Stimulated activated CD8-positive, alpha-beta memory T cell treated with anti-CD3 and anti-CD28 coated beads, Interleukin-15, amount 100 ng/mL, for 48 hours (primary cell): ENCODE results near the gene INHBC.

Experiments
- DNase-seq, 2 donors: peaks; one replicate each; pipeline ENCODE4 v3.0.0-alpha.2; 2020; ENCODE audit warnings: low read depth in 2 of 2

Gene INHBC

DNA sequence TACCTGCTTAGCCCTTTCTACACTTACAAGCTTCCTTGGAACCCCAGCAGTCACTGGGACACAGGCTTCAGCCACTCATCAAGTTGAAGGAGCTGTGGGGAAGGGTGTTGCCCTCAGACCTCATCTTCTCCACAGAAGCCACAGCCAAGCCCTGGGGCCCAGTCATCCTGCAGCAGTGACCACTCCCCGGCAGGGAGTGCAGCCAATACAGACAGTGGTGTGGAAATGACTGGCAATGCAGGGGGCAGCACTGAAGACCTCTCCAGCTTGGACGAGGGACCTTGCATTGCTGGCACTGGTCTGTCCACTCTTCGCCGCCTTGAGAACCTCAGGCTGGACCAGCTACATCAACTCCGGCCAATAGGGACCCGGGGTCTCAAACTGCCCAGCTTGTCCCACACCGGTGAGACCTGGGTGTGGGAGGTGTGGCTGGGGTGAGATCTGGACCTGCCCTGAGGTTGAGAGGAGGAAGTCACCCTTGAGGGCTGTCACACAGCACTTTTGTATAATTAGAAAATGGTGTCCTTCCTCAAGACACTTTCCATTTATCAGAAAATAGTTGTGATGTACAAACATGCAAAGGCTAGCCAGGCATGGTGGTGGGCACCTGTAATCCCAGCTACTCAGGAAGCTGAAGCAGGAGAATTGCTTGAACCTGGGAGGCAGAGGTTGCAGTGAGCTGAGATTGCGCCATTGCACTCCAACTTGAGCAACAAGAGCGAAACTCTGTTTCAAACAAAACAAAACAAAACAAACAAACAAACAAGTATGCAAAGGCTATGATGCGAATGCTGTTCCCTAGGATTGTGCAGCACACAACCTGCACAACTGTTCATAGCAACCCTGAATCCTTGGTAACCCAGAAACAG lies 34.9 kb downstream of the INHBC start:
- DNase-seq, result no peak

DNA sequence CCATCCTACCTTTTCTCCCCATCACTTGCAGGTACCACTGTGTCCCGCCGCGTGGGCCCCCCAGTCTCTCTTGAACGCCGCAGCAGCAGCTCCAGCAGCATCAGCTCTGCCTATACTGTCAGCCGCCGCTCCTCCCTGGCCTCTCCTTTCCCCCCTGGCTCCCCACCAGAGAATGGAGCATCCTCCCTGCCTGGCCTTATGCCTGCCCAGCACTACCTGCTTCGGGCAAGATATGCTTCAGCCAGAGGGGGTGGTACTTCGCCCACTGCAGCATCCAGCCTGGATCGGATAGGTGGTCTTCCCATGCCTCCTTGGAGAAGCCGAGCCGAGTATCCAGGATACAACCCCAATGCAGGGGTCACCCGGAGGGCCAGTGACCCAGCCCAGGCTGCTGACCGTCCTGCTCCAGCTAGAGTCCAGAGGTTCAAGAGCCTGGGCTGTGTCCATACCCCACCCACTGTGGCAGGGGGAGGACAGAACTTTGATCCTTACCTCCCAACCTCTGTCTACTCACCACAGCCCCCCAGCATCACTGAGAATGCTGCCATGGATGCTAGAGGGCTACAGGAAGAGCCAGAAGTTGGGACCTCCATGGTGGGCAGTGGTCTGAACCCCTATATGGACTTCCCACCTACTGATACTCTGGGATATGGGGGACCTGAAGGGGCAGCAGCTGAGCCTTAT lies 35.8 kb downstream of the INHBC start:
- no peak for DNase-seq

DNA sequence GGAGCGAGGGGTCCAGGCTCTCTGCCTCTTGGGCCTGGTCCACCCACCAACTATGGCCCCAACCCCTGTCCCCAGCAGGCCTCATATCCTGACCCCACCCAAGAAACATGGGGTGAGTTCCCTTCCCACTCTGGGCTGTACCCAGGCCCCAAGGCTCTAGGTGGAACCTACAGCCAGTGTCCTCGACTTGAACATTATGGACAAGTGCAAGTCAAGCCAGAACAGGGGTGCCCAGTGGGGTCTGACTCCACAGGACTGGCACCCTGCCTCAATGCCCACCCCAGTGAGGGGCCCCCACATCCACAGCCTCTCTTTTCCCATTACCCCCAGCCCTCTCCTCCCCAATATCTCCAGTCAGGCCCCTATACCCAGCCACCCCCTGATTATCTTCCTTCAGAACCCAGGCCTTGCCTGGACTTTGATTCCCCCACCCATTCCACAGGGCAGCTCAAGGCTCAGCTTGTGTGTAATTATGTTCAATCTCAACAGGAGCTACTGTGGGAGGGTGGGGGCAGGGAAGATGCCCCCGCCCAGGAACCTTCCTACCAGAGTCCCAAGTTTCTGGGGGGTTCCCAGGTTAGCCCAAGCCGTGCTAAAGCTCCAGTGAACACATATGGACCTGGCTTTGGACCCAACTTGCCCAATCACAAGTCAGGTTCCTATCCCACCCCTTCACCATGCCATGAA lies 36.5 kb downstream of the INHBC start:
- DNase-seq, result no peak

DNA sequence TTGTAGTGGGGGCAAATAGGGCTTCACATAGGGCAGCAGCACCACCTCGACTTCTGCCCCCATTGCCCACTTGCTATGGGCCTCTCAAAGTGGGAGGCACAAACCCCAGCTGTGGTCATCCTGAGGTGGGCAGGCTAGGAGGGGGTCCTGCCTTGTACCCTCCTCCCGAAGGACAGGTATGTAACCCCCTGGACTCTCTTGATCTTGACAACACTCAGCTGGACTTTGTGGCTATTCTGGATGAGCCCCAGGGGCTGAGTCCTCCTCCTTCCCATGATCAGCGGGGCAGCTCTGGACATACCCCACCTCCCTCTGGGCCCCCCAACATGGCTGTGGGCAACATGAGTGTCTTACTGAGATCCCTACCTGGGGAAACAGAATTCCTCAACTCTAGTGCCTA lies 37.1 kb downstream of the INHBC start:
- no peak for DNase-seq

DNA sequence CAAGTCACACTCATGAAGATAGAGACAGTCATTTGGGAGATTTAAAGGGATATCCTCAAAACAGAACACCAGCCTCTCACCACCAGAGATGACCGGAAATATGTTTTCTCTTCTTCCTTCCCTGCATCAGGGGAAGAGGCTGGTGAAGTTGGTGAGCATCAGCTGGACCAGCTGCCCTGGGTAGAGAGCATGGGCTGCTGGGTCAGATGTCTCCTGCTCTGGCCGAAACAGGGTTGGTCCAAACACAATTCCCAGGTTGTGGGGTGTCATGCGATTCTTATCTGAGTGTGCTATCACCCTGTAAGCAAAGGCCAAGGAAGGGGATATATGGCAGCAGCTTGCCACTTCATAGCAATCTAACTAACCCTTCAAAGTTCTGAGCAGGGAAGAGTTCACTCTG lies 37.8 kb downstream of the INHBC start:
- no peak for DNase-seq

DNA sequence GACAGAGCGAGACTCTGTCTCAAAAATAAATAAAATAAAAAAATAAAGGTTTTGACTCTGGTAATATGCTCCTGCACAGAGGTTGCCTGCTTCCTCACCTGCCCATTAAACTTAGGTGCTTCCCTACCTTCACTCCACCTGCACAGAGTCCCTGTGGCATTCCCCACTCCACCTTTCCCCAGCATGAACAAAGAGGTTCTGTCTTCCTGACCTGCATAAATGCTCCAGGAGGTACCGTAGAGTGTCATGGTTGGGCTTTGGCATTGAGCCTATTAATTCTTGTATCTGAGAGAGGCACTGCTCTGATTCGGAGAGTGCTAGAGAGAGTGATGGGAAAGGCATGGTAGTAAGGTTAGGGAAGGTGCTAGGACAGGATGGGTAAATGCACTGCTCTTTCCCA lies 38.8 kb downstream of the INHBC start:
- no peak for DNase-seq

DNA sequence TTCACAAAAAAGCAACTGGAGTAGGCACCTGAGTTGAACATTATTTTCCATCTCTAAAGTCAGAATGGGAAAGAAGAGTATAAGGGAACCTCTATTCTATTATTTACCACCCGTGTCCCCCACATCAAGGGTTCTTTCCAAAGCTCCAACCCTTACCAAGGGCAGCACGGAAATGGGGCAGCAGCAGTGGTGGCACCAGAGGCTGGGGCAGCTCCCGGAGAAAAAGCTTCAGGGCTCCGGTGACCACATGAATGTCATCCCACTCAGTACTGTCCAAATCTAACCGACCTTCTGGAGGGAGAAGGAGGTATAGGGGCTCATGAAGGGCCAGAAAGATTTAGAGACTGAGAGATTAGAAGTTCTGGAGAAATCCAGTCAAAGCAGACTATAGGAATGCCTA lies 39.3 kb downstream of the INHBC start:
- DNase-seq, result no peak

DNA sequence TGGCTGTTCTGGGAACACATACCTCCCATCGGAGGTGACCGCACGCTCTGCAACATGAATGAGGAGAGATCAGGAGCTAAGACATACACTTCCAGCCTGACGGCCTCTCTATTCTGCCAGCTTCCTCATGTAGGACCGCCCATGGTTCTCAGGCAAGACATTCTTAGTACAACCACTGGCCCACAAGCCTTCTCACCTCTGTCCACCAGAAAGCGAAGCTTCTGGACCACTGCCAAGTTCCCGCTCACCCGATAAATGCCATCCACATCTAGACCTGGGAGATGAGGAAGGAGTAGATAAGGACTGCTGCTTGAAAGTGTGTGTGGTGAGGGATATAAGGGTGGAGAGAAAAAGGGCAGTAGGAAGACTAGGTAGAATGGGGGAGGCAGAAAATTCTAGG lies 39.8 kb downstream of the INHBC start:
- DNase-seq, result no peak

DNA sequence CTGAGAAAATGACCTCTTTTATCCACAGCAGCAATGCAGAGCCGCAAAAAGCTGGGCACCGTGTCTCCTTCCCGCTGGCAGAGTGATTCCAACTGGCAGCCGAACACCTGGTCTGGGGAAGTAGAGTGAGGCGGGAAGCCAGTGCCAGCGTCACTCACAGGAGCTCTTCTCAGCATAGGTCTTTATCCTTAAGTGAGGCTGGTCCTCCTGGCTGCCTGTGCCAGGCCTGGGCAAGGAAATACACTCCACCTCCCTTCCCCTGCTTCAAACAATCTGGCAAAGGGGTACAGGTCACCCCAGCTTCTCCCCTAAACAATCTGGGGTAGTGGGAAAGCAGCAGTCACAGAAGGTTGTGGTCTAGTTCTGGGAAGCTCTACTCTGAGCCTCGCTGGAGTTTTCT lies 40.3 kb downstream of the INHBC start:
- DNase-seq, result no peak

DNA sequence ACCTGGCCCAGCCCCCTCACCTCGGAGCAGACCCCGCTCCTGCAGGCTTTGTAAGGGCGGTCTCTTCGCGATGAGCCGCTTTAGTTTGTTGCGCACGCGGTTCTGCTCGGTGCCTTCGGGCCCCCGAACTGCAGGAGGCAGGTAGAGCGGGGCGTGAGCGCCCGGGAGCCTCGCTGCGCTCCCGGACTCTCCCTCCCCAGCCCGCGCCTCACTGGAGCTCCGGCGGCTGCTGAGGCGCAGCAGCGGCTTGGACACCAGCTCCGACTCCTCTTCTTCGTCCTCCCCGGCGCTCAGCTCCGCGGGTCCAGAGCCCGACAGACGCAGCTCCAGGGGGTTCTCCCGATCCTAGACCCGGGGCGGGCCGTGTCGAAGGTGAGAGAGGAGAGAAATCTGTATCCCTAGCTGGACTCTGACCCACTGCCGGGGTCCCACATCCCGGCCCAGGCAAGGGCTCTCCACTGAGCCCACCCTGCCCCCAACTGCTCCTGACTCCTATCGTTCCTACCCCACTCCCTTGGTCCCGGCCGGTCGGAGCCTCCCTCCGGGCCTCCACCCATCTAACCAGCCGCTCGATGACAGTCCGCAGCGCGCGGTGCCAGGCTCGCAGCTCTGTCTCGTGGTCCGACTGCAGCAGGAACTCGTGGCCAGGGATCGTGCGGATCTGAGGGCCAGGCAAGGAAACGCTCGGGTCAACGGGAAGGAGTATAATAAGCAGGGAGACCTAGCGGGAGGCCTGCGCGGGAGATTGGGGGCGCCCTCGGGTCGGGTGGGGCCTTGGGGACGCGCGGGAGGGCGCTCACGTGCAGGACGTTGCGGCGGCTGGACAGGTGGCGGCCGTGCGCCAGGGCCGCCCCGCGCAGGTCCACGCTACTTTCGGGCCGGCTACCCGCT lies 40.9 kb downstream of the INHBC start:
- DNase-seq, result no peak

DNA sequence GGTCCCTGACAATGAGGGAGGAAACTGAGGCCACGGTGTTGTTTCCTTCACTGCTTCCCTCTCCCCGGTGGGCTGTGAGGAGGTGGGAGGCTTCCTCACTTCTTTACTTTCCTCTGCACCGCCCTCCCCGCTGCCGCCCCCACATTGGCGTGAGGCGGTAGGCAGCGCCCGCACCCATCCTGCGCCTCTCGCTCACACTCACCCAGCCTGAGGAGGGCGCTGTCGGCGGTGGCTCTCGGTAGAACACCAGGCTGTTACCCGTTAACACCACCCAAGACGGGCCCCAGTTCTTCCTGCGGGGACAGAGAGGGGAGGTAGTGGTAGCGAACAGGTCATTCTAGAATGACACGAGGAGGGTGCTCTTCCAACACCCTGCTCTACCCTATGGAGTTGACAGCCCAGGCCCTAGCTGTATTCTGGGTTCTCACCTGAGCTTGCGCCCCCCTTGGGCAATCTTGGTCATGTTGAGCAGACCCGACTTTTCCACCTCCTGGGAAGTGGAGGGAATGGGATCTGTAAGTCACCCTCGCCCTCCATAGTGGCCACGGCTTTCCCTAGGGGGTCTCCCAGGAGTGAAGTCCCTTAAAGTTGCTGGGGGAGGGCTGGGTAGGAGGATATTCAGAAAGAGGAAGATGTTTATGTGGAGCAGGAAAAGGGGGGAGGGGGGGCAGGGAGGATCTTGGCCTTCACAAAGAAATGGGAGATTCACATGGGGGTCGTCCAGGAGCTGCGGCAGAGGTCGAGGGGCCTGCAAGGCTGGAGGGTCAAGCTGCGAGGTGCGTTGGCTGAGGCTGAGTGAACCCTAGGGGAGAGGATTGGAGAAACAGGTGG lies 41.8 kb downstream of the INHBC start:
- peak; percentile 72 to 75 for DNase-seq

DNA sequence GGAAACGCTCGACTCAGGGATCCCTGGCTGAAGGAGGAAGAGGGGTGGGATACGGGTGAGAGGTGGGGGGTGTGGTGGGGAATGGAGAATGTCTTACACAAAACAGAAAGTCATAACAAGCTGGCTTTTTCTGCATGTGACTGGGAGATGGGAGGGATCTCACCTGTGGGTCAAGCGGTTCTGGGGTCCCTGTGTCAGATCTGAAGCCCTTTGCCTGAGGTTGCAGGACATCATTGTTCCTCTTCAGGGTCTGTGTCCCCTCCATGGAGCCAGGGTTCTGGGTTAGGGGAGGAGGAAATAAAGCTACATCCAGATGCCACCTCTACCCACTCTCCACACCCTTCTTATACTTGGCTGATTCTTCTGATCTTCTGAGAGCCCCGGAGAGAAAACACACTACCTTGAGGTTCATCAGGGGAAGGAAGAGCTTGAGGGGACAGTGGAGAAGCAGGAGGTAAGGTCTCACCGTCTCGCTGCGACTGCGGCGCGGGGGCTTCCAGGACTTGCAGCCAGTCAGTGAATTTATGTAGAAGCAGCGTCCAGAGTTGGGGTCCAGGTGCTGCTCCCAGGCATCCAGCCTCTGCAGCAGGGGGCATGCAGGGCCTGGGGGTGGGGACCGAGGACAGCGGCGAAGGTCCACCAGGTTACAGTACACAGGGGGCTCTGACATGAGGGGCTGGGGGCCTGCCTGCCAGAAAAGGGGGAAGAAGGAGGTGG lies 42.6 kb downstream of the INHBC start:
- DNase-seq, result no peak

DNA sequence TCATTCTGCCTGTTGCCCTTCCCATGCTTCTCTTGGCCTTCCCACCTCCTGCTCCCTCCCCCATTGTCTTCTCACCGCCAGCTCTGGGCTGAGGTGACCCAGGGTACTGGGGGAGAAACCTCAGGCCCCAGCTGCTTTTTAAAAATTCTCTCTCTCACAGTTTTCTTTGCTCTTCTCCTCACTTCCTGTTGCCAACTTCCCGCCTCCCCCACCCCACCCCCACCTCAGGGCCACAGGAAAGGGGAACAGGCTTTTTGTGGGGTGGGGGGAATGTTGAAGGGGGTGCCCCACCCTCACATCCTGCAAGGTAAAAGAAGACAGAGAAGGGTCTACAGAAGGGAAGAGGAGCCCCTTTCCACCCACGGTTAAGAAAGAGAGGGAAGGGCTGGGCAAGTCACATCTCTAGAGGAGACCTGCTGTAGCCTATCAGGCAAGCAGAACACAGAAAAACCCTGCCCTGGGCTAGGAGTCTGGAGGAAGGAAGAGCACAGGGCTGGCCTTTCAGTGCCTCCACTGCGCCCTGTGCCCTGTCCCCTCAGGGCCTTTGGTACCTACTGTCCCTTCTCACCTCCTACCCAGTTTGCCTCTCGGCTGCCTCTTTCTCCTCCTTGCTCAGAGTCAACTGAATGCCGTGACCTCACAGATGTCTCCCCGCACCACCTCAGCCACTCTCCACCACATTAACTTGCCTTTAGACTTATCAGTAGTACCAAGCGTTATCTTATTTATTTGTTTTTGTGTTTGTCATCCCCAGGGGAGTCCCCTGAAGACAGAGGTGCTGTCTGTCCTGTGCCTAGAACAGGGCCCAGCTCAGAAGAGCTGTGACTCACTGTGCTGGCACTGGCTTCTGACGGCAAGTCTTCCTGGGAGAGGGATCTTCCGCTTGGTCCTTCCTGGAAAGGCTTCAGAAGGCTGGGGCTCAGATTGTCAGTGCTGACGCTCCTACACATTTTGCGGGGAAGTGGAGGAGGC lies 43.4 kb downstream of the INHBC start:
- no peak for DNase-seq

DNA sequence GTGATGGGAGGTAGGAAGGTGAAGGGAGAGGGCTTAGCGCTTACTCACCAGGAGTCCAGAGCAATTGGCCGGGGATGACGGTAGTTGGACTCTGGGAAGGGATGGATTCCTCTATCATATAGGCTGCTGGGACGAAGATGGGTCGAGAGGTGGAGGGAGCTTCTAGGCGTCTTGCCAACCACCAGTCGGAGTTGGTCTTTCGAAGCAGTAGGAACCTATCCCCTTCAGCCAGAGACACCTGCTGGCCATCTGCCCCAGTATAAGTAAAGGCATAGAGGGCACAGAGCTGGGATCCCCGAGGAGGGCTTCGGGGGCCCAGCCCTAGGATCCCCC lies 44.4 kb downstream of the INHBC start:
- no peak for DNase-seq

DNA sequence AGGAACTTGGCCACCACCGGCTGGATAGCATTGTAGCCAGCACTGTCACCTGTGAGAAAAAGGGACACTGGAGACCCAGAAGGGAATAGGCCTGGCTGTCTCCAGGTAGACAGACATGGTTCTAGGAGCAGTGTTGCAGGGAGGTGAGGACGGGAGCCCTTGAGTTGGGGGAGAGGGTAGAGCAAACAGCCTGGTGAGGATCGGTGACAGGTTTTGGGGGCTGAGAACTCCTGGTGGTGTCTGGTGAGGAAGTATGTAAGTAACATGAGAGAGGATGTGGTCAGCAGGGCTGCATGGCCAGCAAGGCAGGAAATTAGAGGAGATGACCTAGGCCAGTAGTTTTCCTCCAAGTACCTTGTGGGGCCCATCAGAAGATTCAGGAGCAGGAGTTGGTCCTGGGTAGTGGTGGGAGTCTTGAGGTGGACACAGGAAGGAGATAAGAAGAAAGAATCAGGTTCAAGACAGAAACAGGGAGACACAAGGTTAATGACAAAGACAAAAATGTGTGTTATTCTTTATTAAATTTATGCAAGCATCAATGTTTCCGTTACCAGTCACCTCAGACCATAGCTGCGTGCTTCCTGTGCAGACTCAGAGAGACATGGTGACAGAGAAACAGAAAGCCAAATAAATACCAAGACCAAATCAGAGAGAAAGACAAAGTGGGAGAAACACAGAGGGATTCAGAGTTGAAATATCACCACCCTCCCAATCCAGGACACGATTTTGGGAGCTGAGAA lies 45.0 kb downstream of the INHBC start, which contains the start of gene ARHGAP9:
TSS of gene ARHGAP9 (minus strand) at position 491 of the 740 bp plus-strand sequence. CDS start at position 31, 460 bp downstream.
- DNase-seq, result no peak

DNA sequence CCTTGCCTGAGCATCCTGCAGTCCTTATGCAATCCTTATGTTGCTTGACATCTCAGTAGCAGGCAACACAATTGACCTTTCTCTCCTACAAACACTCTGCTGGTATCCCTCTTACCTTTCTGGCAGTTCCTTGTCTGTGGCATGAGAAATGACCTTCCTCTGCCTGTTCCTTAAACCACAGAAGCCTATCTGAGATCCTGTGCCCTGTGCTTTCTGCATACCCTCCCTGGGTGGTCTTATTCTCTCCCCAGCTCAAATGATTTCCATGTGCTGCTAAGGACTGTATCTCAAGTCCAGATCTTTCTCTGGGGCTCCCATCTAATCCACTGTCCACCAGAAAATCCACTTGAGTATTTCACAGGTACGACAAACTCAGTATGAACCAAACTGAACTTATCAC lies 47.1 kb downstream of the INHBC start:
- no peak for DNase-seq

DNA sequence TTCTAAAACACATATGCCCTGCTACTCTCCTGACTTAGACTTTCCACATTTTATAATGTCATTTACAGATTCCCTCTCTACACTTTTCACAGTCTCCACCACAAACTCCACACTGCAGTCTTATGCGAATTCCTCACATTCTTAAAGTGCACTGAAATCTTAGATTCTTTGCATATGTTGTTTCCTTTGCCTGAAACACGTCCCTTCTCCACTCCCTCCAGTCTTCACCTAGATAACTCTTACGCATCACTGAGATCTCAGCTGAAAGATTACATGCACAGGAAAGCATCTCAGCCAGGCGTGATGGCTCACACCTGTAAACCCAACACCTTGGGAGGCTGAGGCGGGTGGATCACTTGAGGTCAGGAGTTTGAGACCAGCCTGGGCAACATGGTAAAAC lies 48.9 kb downstream of the INHBC start:
- no peak for DNase-seq

DNA sequence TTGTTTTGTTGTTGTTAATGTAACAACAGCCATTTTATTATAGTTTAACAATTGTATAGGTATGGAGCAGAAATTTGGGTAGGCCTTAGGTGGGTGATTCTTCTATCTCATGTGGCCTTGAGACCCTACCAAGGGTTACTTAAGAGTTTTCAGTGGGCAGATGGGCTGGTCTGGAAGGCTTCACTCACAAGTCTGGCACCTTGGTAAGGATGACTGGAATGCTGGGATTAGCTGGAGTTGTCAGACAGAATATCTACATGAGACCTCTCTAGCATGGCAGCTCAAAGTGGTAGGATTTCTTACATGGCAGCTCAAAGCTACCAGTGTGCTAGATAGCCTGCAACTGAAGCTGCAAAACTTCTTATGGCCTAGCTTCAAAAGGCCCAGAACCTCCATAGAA lies 51.1 kb downstream of the INHBC start:
- DNase-seq, result no peak
